HFFc6 (cell line): Measurements from ENCODE around the gene CNPY1. TPM values are rescaled to one million over a fixed set of nuclear protein-coding genes. Genes with fewer than 3 reads are reported as not detected.

ENCODE experiments used
- DNase-seq: peaks from one replicate; pipeline ENCODE4 v3.0.0-alpha.2; 2018
- H3K27ac Mint-ChIP-seq: 2 replicates; pipeline ENCODE4 v1.8.0; 2020; ENCODE audit warnings: mild to moderate bottlenecking, mixed read lengths
- H3K27me3 Mint-ChIP-seq: 2 replicates; pipeline ENCODE4 v1.8.0; 2021; ENCODE audit warnings: mild to moderate bottlenecking, moderate library complexity, mixed read lengths; ENCODE audit not compliant: insufficient read depth
- H3K36me3 Mint-ChIP-seq: 2 replicates; pipeline ENCODE4 v1.8.0; 2021; ENCODE audit warnings: low read depth, mixed read lengths
- H3K4me1 Mint-ChIP-seq: 2 replicates; pipeline ENCODE4 v1.8.0; 2020; ENCODE audit warnings: low read depth, mixed read lengths
- H3K4me3 Mint-ChIP-seq: 2 replicates; pipeline ENCODE4 v1.8.0; 2020; ENCODE audit warnings: mild to moderate bottlenecking, moderate library complexity, mixed read lengths
- H3K9me3 Mint-ChIP-seq: 2 replicates; pipeline ENCODE4 v1.8.0; 2020; ENCODE audit warnings: mild to moderate bottlenecking, mixed read lengths
- total RNA-seq, 6 experiments: library from RNA; stranded (reverse); fragmentation: NEBNext Ultra II Directional; extraction: Animal tissue kit (Norgen Biotek cat#: 25700); gene quantifications; 2 replicates in 1 of 6; 3 replicates in 5 of 6; pipeline ENCODE4 v1.2.3, GENCODE V29; 2021
- TF ChIP-seq, protein P1 (sequence below): fragments of 200-600 bp; sonication (generic); IDR thresholded peaks from 2 replicates; pipeline ENCODE4 v1.5.0; 2021; ENCODE audit warnings: antibody characterized with exemption, mild to moderate bottlenecking

Gene CNPY1
- total RNA-seq, 6 experiments from 2014 or later = not detected

- Mint-ChIP-seq H3K27ac (no peak overlapping the region), H3K27me3 (peaks cover 32% of the 10 kb centered on the region), H3K4me3 (no peak overlapping the region), H3K9me3 (peaks cover 8% of the 10 kb centered on the region), H3K36me3 (peaks cover 8% of the 10 kb centered on the region; the same call in 1 of the 2 replicates), H3K4me1 (no peaks in the 10 kb centered on the region)
- TF ChIP-seq, protein P1, sequence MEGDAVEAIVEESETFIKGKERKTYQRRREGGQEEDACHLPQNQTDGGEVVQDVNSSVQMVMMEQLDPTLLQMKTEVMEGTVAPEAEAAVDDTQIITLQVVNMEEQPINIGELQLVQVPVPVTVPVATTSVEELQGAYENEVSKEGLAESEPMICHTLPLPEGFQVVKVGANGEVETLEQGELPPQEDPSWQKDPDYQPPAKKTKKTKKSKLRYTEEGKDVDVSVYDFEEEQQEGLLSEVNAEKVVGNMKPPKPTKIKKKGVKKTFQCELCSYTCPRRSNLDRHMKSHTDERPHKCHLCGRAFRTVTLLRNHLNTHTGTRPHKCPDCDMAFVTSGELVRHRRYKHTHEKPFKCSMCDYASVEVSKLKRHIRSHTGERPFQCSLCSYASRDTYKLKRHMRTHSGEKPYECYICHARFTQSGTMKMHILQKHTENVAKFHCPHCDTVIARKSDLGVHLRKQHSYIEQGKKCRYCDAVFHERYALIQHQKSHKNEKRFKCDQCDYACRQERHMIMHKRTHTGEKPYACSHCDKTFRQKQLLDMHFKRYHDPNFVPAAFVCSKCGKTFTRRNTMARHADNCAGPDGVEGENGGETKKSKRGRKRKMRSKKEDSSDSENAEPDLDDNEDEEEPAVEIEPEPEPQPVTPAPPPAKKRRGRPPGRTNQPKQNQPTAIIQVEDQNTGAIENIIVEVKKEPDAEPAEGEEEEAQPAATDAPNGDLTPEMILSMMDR = no peak
- DNase-seq = no peak
Measured at GRCh38 chr7:155484483-155485399, 61.6 kb downstream of the CNPY1 start.

- Mint-ChIP-seq H3K9me3 (peaks cover 8% of the 10 kb centered on the region), H3K4me3 (no peak overlapping the region), H3K27me3 (peaks cover 28% of the 10 kb centered on the region), H3K36me3 (peaks cover 8% of the 10 kb centered on the region; the same call in 1 of the 2 replicates), H3K4me1 (no peaks in the 10 kb centered on the region), H3K27ac (no peak overlapping the region)
- no peak for DNase-seq
- TF ChIP-seq, protein P1 = no peak
Measured at GRCh38 chr7:155483868-155484325, 62.5 kb downstream of the CNPY1 start.

GRCh38 chr7:155483245-155483644 lies 63.1 kb downstream of the CNPY1 start:
- Mint-ChIP-seq H3K27me3 (peaks cover 25% of the 10 kb centered on the region), H3K4me1 (no peaks in the 10 kb centered on the region), H3K27ac (no peak overlapping the region), H3K4me3 (no peak overlapping the region), H3K36me3 (peaks cover 8% of the 10 kb centered on the region; the same call in 1 of the 2 replicates), H3K9me3 (peaks cover 8% of the 10 kb centered on the region)
- TF ChIP-seq, protein P1 = no peak
- DNase-seq = no peak

DNA sequence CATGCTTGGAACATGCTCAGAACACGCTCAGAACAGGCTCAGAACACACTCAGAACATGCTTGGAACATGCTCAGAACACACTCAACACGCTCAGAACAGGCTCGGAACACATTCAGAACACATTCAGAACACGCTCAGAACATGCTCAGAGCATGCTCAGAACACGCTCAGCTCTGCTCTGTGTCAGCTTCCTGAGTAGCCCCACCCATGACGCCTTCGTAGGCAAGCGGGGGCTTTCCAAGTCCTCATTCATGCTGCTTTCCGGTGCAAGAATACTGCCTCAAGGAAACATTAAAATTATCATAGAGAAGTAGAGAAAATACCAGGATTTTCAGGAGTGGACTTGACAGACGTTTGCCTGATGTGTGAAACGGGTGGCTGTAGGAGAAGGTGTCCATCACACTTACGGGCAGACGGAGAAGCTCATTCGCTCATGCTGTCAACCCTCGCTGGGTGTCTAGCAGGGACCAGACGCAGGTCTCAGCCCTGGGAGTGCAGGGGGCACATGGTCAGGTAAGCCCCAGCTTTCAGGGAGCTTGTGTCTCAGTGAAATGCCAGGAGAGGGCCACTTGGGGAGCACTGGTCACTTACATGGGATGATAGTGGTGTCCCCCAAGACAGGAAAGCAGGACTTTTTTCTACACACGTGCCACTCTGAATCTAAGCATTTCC lies 63.7 kb downstream of the CNPY1 start:
- TF ChIP-seq, protein P1 = no peak
- no peak overlapping the region for H3K4me3 Mint-ChIP-seq
- DNase-seq = no peak
- H3K27ac Mint-ChIP-seq = no peak overlapping the region
- H3K36me3 Mint-ChIP-seq = peaks cover 8% of the 10 kb centered on the region; the same call in 1 of the 2 replicates
- H3K4me1 Mint-ChIP-seq = no peaks in the 10 kb centered on the region
- H3K9me3 Mint-ChIP-seq = peaks cover 8% of the 10 kb centered on the region
- H3K27me3 Mint-ChIP-seq = peaks cover 25% of the 10 kb centered on the region

- TF ChIP-seq, protein P1 = no peak
- no peak overlapping the region for H3K4me3 Mint-ChIP-seq
- H3K36me3 Mint-ChIP-seq = peaks cover 8% of the 10 kb centered on the region; the same call in 1 of the 2 replicates
- H3K4me1 Mint-ChIP-seq = no peaks in the 10 kb centered on the region
- peaks cover 23% of the 10 kb centered on the region for H3K27me3 Mint-ChIP-seq
- no peak for DNase-seq
- H3K9me3 Mint-ChIP-seq = peaks cover 8% of the 10 kb centered on the region
- H3K27ac Mint-ChIP-seq = no peak overlapping the region
Measured at GRCh38 chr7:155481764-155482163, 64.6 kb downstream of the CNPY1 start.
